K562 (cell line): ENCODE data around the gene SETX. TPM values are rescaled to one million over a fixed set of nuclear protein-coding genes. Genes with fewer than 3 reads are reported as not detected.

ENCODE experiments used
- ATAC-seq: fragments of 200-7000 bp; cut with Tn5 transposase; 3 replicates; pipeline ENCODE4 v1.9.1; 2020; ENCODE audit warnings: moderate library complexity
- BruUV-seq: library from RNA; stranded (reverse); fragments of 400-500 nt; replicated peaks from 2 replicates; lab custom pipeline; 2021; lab: Mats Ljungman, UMichigan
- CTCF ChIA-PET: fragments of 300-600 bp; formaldehyde crosslinking; extraction: SDS; loops from one replicate; lab custom pipeline; 2021; ENCODE audit warnings: low intra/inter-chr PET ratio; lab: Yijun Ruan, JAX
- POLR2A ChIA-PET: fragments of 300-600, 350-650 bp; sonication (Branson Sonifier 250); formaldehyde crosslinking; extraction: SDS; loops from one replicate; lab custom pipeline; 2021; ENCODE audit warnings: antibody characterized with exemption, inconsistent platforms; lab: Yijun Ruan, JAX
- DNase-seq, 4 experiments: peaks; one replicate each; pipeline versions ENCODE4 v3.0.0 to v3.0.0-alpha.2; 2011 to 2018; ENCODE audit warnings: low spot score in 3 of 4, mixed read lengths in 3 of 4; ENCODE audit errors: extremely low read depth in 1 of 4
- FAIRE-seq: peaks from 2 replicates; lab custom pipeline; 2011; peaks lifted over from hg19 to GRCh38; lab: Jason Lieb, UNC
- H2AFZ ChIP-seq: 2 replicates; pipeline ENCODE4 v1.6.0; 2011; ENCODE audit warnings: low read depth, low read length, control low read depth, inconsistent platforms
- H3K27ac ChIP-seq: fragments of 200-600 bp; 3 replicates; pipeline ENCODE4 v1.8.0; 2011; ENCODE audit warnings: low read depth, mild to moderate bottlenecking, control low read depth, inconsistent platforms, low read length, moderate library complexity, mixed read lengths; ENCODE audit errors: extremely low read depth
- H3K27me3 ChIP-seq, 2 experiments: fragments of 300-600 bp in 1 of 2; 2 replicates in 1 of 2; 3 replicates in 1 of 2; pipeline versions ENCODE4 v1.6.0 to v1.8.0; 2011; ENCODE audit warnings: inconsistent platforms in 2 of 2, low read length in 2 of 2, mild to moderate bottlenecking in 1 of 2, mixed read lengths in 1 of 2, moderate library complexity in 1 of 2; ENCODE audit not compliant: control insufficient read depth in 2 of 2, insufficient read depth in 2 of 2
- H3K36me3 ChIP-seq: fragments of 300-600 bp; 3 replicates; pipeline ENCODE4 v1.8.0; 2011; ENCODE audit warnings: mild to moderate bottlenecking, low read length, inconsistent platforms; ENCODE audit not compliant: control insufficient read depth, insufficient read depth
- H3K4me1 ChIP-seq, 2 experiments: fragments of 200-600 bp in 1 of 2; replicated peaks in 1 of 2; 2 replicates in 1 of 2; 3 replicates in 1 of 2; pipeline versions ENCODE4 v1.5.1 to v1.8.0; 2011; ENCODE audit warnings: inconsistent platforms in 2 of 2, low read length in 2 of 2, mild to moderate bottlenecking in 1 of 2, mixed read lengths in 1 of 2, moderate library complexity in 1 of 2; ENCODE audit not compliant: control insufficient read depth in 2 of 2, insufficient read depth in 2 of 2
- H3K4me2 ChIP-seq: 2 replicates; pipeline ENCODE4 v1.6.1; 2011; ENCODE audit warnings: low read length, control low read depth, inconsistent platforms, mixed read lengths; ENCODE audit not compliant: insufficient read depth
- H3K4me3 ChIP-seq: fragments of 200-600 bp; sonication (generic), shearing (Covaris generic); 2 replicates; pipeline ENCODE4 v1.5.1; 2016; ENCODE audit warnings: control low read depth, inconsistent platforms
- H3K79me2 ChIP-seq: fragments of 200-600 bp; 3 replicates; pipeline ENCODE4 v1.8.0; 2011; ENCODE audit warnings: low read length, inconsistent platforms; ENCODE audit not compliant: control insufficient read depth, insufficient read depth
- H3K9ac ChIP-seq, 2 experiments: 2 replicates each; pipeline versions ENCODE4 v1.6.0 to v1.6.1; 2011; ENCODE audit warnings: low read depth in 2 of 2, low read length in 2 of 2, control low read depth in 1 of 2, inconsistent platforms in 1 of 2, mild to moderate bottlenecking in 1 of 2, mixed read lengths in 1 of 2; ENCODE audit not compliant: insufficient read depth in 1 of 2
- H3K9me1 ChIP-seq: one replicate; pipeline ENCODE4 v1.6.0; 2011; ENCODE audit warnings: inconsistent platforms, mild to moderate bottlenecking, low read length, moderate library complexity; ENCODE audit not compliant: control insufficient read depth, insufficient read depth
- H3K9me3 ChIP-seq: replicated peaks from 2 replicates; pipeline ENCODE4 v1.5.1; 2011; ENCODE audit warnings: low read depth, low read length, inconsistent platforms; ENCODE audit not compliant: control insufficient read depth, insufficient read depth
- H4K20me1 ChIP-seq: replicated peaks from 2 replicates; pipeline ENCODE4 v1.6.1; 2011; ENCODE audit warnings: low read length, inconsistent platforms, mixed read lengths; ENCODE audit not compliant: control insufficient read depth, insufficient read depth
- COPS2 ChIP-seq: fragments of 450-650 bp; conservative IDR thresholded peaks from 2 replicates; pipeline ENCODE4 v1.6.1; 2016; ENCODE audit warnings: mild to moderate bottlenecking, moderate library complexity
- FOS ChIP-seq: IDR thresholded peaks from 3 replicates; pipeline ENCODE4 v1.6.1; 2011; ENCODE audit not compliant: insufficient read length; ENCODE audit errors: extremely low read depth
- ILK ChIP-seq: fragments of 450-650 bp; IDR thresholded peaks from 2 replicates; pipeline ENCODE4 v1.6.1; 2016; ENCODE audit warnings: missing genetic modification characterization, low read depth, mild to moderate bottlenecking, missing compliant biosample characterization, moderate library complexity, borderline replicate concordance
- MEIS2 ChIP-seq: fragments of 450-650 bp; IDR thresholded peaks from 2 replicates; pipeline ENCODE4 v1.6.1; 2014; ENCODE audit warnings: mild to moderate bottlenecking; ENCODE audit not compliant: partially characterized antibody
- NFATC3 ChIP-seq: fragments of 450-650 bp; IDR thresholded peaks from 2 replicates; pipeline ENCODE4 v1.6.1; 2017; ENCODE audit warnings: mild to moderate bottlenecking
- OTX1 ChIP-seq: fragments of 450-650 bp; formaldehyde crosslinking; IDR thresholded peaks from 2 replicates; pipeline ENCODE4 v1.4.0; 2022; ENCODE audit warnings: mild to moderate bottlenecking
- TEAD1 ChIP-seq, 2 experiments: fragments of 450-650 bp in 1 of 2; sonication (generic) in 1 of 2; formaldehyde crosslinking; IDR thresholded peaks; 2 replicates each; pipeline versions ENCODE4 v1.4.0 to v1.8.0; 2020 to 2022; ENCODE audit warnings: mild to moderate bottlenecking in 2 of 2, missing genetic modification reagents in 1 of 2
- TEAD4 ChIP-seq, 2 experiments: sonication (generic) in 1 of 2; formaldehyde crosslinking in 1 of 2; IDR thresholded peaks; 2 replicates each; pipeline versions ENCODE4 v1.6.1 to v1.8.0; 2012 to 2022; ENCODE audit warnings: borderline replicate concordance in 1 of 2, inconsistent platforms in 1 of 2, low read length in 1 of 2, mild to moderate bottlenecking in 1 of 2, missing genetic modification reagents in 1 of 2
- ZFPM2 ChIP-seq: fragments of 250-450 bp; sonication (Bioruptor Pico); IDR thresholded peaks from 2 replicates; pipeline ENCODE4 v1.5.1; 2022; ENCODE audit warnings: mild to moderate bottlenecking
- WGBS: fragments of 100-300 bp; shearing (Covaris generic); methylation state at CpG from one replicate; pipeline ENCODE4 v1.1.6; 2016; ENCODE audit warnings: low coverage, mixed read lengths; ENCODE audit not compliant: insufficient coverage; ENCODE audit errors: missing lambda C conversion rate; 5-methylcytosine and 5-hydroxymethylcytosine counted together
- in situ Hi-C: fragments of 300-500 bp; cut with MboI; formaldehyde crosslinking; loops from 4 replicates; pipeline ENCODE4 v1.15.0; 2018; ENCODE audit warnings: inconsistent platforms, mixed read lengths
- intact Hi-C: fragments of 100-400 bp; cut with micrococcal nuclease; formaldehyde crosslinking; loops from 2 replicates; pipeline ENCODE4 v1.14.2; 2022
- polyA plus RNA-seq, 8 experiments: library from polyadenylated mRNA; depleted of rRNA in 4 of 8; stranded (reverse) in 5 of 8; unstranded in 3 of 8; fragments of >200 nt; fragmentation: Nextera tagmentation in 2 of 8; fragmentation: Illumina TruSeq in 1 of 8; extraction: Ambion mirVana in 2 of 8; extraction: Trizol in 1 of 8; gene quantifications; 2 replicates each; pipeline versions ENCODE4 v1.2.1 to v1.2.3, GENCODE V29; 2011 to 2014; ENCODE audit warnings: inconsistent platforms in 1 of 8, missing spikeins in 1 of 8
- total RNA-seq, 7 experiments: library from RNA; depleted of rRNA in 6 of 7; stranded (reverse); fragments of >200 nt in 6 of 7; fragmentation: Illumina TruSeq in 2 of 7; extraction: Trizol in 2 of 7; gene quantifications; 2 replicates each; pipeline versions ENCODE4 v1.2.1 to v1.2.3, GENCODE V29; 2011 to 2021; ENCODE audit warnings: low replicate concordance in 1 of 7
- TF ChIP-seq, protein P1 (sequence below), 2 experiments: fragments of 200-800 bp in 1 of 2; sonication (Bioruptor generic) in 1 of 2; sonication (generic) in 1 of 2; formaldehyde crosslinking in 1 of 2; IDR thresholded peaks in 1 of 2; conservative IDR thresholded peaks in 1 of 2; 2 replicates each; pipeline versions ENCODE4 v1.5.0 to v1.6.1; 2016 to 2020; ENCODE audit warnings: missing compliant biosample characterization in 1 of 2, missing genetic modification characterization in 1 of 2, missing genetic modification reagents in 1 of 2
- TF ChIP-seq, protein P2 (sequence below): fragments of 150-350 bp; conservative IDR thresholded peaks from 2 replicates; pipeline ENCODE4 v1.6.1; 2014; ENCODE audit warnings: low read length

SETX gene
- total and polyA plus RNA-seq, 9 of the 15 experiments (the other 6 are each of a cell fraction or from before 2014, with no cell fraction given): 8.7 to 45.7 (median 28.7) TPM

GRCh38 chr9:132312873-132313272 lies 41.9 kb downstream of the SETX start:
- no peaks in the 10 kb centered on the region for H3K79me2 ChIP-seq
- H3K4me2 ChIP-seq: no peak overlapping the region
- no peaks in the 10 kb centered on the region for H3K27me3 ChIP-seq
- no peak for FAIRE-seq
- CTCF ChIA-PET: no interaction called here
- WGBS: 83% methylated on average over 2 of the region's 2 CpGs
- H2AFZ ChIP-seq: no peak overlapping the region
- no peaks in the 10 kb centered on the region for H3K9me1 ChIP-seq
- H3K4me3 ChIP-seq: no peak overlapping the region
- no peak overlapping the region for H3K9ac ChIP-seq
- no TSS peak for BruUV-seq
- no peak overlapping the region for H3K27ac ChIP-seq
- peak; percentile 43 to 82; a peak in 3 of 4 replicates for TF ChIP-seq TEAD1 (CRISPR knock-in tag; IDR thresholded peaks at IDR 0.05)
- peak; percentile 39; the same call in 1 of the 2 replicates for TF ChIP-seq TEAD4 (IDR thresholded peaks at IDR 0.05; ENCODE audit: low read length)
- TF ChIP-seq TEAD4 (CRISPR knock-in tag; IDR thresholded peaks at IDR 0.05; ENCODE audit: borderline replicate concordance): no peak
- TF ChIP-seq ZFPM2 (CRISPR knock-in tag): no peak
- peak; percentile 32 for TF ChIP-seq MEIS2
- TF ChIP-seq, all 486 proteins: peak for 3
- 0 out of 3 replicates have a peak, but pooled peaks have one; percentile 42 for ATAC-seq
- Histone ChIP-seq H3K4me1 (no peaks in the 10 kb centered on the region), H4K20me1 (no peaks in the 10 kb centered on the region), H3K36me3 (peaks cover 73% of the 10 kb centered on the region), H3K9me3 (no peaks in the 10 kb centered on the region)
- DNase-seq: peak in 1 of 4 experiments; percentile 22
- in situ Hi-C loops (no loop called here), intact Hi-C loops (no loop called here)
- POLR2A ChIA-PET: interaction anchor here (0.6 kb wide), 1 partner anchor 1735 kb away, joined by 3 read pairs; no protein-coding TSS in a partner anchor

DNA sequence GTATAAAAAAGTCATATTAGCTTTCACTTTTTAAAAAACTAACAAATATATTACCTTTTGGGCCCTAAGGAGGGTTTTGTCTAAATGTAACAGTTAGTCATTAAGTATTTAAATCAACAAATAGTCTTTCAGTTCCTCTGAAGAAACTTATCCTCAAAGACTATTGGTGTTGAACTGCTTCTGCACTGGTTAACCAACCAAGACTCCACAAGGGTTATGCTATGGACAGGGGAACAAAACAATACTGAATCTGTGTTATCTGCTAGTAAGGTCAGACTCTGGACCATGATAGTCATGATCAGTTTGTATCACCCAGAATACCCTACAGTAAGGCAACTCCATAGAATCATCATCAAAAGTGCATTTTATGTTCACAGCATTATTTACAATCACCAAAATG lies 42.4 kb downstream of the SETX start:
- Histone ChIP-seq H3K9me3 (no peaks in the 10 kb centered on the region), H4K20me1 (no peaks in the 10 kb centered on the region), H3K79me2 (no peaks in the 10 kb centered on the region), H3K4me1 (no peaks in the 10 kb centered on the region), H3K9me1 (no peaks in the 10 kb centered on the region), H3K27ac (no peak overlapping the region), H3K4me2 (no peak overlapping the region), H3K4me3 (no peak overlapping the region), H3K36me3 (peaks cover 72% of the 10 kb centered on the region), H2AFZ (no peak overlapping the region), H3K27me3 (no peaks in the 10 kb centered on the region), H3K9ac (no peak overlapping the region)
- in situ Hi-C loops (no loop called here), intact Hi-C loops (no loop called here)
- DNase-seq: no peak
- ChIA-PET POLR2A (interaction anchor here (0.6 kb wide), 1 partner anchor 20 kb away, joined by 4 read pairs; no protein-coding TSS in a partner anchor), CTCF (no interaction called here)
- BruUV-seq: no TSS peak
- FAIRE-seq: no peak
- ATAC-seq: no peak
- TF ChIP-seq OTX1 (CRISPR knock-in tag) (no peak), NFATC3 (no peak), FOS (no peak), ILK (tag) (no peak), COPS2 (no peak)
- TF ChIP-seq, protein P1, sequence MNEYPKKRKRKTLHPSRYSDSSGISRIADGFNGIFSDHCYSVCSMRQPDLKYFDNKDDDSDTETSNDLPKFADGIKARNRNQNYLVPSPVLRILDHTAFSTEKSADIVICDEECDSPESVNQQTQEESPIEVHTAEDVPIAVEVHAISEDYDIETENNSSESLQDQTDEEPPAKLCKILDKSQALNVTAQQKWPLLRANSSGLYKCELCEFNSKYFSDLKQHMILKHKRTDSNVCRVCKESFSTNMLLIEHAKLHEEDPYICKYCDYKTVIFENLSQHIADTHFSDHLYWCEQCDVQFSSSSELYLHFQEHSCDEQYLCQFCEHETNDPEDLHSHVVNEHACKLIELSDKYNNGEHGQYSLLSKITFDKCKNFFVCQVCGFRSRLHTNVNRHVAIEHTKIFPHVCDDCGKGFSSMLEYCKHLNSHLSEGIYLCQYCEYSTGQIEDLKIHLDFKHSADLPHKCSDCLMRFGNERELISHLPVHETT (CRISPR knock-in tag; conservative IDR thresholded peaks at IDR 0.05 in 1 of 2, IDR thresholded peaks at IDR 0.05 in 1 of 2): no peak
- TF ChIP-seq, protein P2, sequence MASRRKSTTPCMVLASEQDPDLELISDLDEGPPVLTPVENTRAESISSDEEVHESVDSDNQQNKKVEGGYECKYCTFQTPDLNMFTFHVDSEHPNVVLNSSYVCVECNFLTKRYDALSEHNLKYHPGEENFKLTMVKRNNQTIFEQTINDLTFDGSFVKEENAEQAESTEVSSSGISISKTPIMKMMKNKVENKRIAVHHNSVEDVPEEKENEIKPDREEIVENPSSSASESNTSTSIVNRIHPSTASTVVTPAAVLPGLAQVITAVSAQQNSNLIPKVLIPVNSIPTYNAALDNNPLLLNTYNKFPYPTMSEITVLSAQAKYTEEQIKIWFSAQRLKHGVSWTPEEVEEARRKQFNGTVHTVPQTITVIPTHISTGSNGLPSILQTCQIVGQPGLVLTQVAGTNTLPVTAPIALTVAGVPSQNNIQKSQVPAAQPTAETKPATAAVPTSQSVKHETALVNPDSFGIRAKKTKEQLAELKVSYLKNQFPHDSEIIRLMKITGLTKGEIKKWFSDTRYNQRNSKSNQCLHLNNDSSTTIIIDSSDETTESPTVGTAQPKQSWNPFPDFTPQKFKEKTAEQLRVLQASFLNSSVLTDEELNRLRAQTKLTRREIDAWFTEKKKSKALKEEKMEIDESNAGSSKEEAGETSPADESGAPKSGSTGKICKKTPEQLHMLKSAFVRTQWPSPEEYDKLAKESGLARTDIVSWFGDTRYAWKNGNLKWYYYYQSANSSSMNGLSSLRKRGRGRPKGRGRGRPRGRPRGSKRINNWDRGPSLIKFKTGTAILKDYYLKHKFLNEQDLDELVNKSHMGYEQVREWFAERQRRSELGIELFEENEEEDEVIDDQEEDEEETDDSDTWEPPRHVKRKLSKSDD: no peak
